Neural crest cell (in vitro differentiated cells): ENCODE data around the gene DENND2D. TPM values are rescaled to one million over a fixed set of nuclear protein-coding genes. Genes with fewer than 3 reads are reported as not detected.

Experiments used
- DNase-seq: peaks from one replicate; pipeline ENCODE4 v3.0.0; 2021; ENCODE audit warnings: low read depth, mixed read lengths, low spot score
- H3K27ac Mint-ChIP-seq: one replicate; pipeline ENCODE4 v1.8.0; 2021; ENCODE audit warnings: mild to moderate bottlenecking, mixed read lengths; ENCODE audit not compliant: unreplicated experiment
- H3K27me3 Mint-ChIP-seq: 2 replicates; pipeline ENCODE4 v1.8.0; 2021; ENCODE audit warnings: low read depth, mild to moderate bottlenecking, mixed read lengths
- H3K36me3 Mint-ChIP-seq: 2 replicates; pipeline ENCODE4 v1.8.0; 2021; ENCODE audit warnings: low read depth, mild to moderate bottlenecking, mixed read lengths
- H3K4me1 Mint-ChIP-seq: 2 replicates; pipeline ENCODE4 v1.8.0; 2021; ENCODE audit warnings: mixed read lengths
- H3K4me3 Mint-ChIP-seq: one replicate; pipeline ENCODE4 v1.8.0; 2021; ENCODE audit warnings: mild to moderate bottlenecking, mixed read lengths
- H3K9me3 Mint-ChIP-seq: 2 replicates; pipeline ENCODE4 v1.8.0; 2021; ENCODE audit warnings: mixed read lengths
- total RNA-seq: library from RNA; stranded (reverse); gene quantifications from 2 replicates; pipeline ENCODE4 v1.2.1, GENCODE V29; 2021
- TF ChIP-seq, protein P1 (sequence below): fragments of 200-600 bp; sonication (generic); conservative IDR thresholded peaks from 2 replicates; pipeline ENCODE4 v1.5.0; 2021; ENCODE audit warnings: antibody characterized with exemption, mild to moderate bottlenecking

The DENND2D gene
- total RNA-seq, 1 donor from 2014 or later = not detected

DNA sequence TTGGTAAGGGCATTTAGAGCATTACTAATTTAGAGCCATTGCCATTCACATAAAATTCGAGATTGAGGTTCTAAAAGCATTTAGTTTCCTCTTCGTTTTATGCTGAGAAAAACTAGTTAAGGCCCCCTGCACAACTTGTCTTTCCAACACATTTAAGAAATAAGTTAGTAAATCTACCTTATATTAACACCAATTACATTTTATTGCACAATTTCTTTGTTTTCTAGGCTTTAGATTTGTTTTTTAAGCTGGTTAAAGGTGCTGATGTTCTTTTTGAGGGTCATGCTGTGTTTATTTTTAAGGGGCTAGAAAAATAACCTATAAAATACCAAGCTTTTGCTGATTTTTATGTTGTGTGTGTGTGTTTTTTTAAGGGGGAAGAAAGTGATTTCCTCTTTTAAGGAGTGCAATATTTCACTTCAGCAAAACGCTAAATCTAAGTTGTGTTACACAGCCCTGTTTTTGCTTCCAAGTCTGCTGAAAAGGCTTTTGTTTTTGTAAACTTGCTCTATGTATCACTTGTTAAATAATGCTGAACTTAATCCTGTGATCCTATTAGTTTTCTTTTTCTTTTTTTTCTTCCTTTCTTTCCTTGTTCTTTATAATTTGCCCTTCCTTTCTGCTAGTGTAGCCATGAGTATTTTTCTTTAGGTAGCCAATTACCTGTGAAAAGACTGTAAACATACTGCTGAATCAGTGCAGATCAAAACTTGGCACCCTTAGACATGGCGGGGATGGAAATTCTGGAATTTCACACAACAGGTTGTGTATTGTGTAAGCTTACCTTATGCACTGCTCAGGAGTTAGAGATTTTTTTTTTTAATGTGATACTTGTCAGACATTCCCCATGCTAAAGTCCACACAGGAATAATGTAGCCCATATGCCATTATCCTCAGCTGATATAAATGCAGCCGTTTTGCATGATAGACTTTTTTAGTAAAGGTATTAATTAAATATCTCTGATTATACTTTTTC lies 58.9 kb downstream of the DENND2D start:
- H3K4me3 Mint-ChIP-seq = peak overlapping the region; percentile 99
- H3K36me3 Mint-ChIP-seq = no peaks in the 10 kb centered on the region
- DNase-seq = no peak
- H3K27ac Mint-ChIP-seq = no peak overlapping the region
- no peaks in the 10 kb centered on the region for H3K9me3 Mint-ChIP-seq
- H3K27me3 Mint-ChIP-seq = no peaks in the 10 kb centered on the region
- peaks cover 32% of the 10 kb centered on the region for H3K4me1 Mint-ChIP-seq
- TF ChIP-seq, protein P1, sequence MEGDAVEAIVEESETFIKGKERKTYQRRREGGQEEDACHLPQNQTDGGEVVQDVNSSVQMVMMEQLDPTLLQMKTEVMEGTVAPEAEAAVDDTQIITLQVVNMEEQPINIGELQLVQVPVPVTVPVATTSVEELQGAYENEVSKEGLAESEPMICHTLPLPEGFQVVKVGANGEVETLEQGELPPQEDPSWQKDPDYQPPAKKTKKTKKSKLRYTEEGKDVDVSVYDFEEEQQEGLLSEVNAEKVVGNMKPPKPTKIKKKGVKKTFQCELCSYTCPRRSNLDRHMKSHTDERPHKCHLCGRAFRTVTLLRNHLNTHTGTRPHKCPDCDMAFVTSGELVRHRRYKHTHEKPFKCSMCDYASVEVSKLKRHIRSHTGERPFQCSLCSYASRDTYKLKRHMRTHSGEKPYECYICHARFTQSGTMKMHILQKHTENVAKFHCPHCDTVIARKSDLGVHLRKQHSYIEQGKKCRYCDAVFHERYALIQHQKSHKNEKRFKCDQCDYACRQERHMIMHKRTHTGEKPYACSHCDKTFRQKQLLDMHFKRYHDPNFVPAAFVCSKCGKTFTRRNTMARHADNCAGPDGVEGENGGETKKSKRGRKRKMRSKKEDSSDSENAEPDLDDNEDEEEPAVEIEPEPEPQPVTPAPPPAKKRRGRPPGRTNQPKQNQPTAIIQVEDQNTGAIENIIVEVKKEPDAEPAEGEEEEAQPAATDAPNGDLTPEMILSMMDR = no peak

DNA sequence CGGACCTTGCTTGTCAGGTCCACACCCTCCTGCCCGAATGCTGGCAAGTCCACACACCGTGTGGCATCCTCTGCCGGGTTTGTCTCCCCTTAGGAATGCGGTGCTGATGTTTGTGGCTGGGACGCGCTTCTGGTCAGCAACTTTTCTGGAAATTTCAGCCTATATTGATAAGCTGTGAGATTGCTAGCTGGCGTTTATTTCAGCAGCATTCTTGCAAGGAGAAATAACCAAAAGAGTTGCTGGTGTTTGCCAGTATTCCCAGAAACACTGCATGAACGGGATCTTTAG lies 59.8 kb downstream of the DENND2D start:
- Mint-ChIP-seq H3K27me3 (no peaks in the 10 kb centered on the region), H3K9me3 (no peaks in the 10 kb centered on the region), H3K4me3 (peak overlapping the region; percentile 99), H3K27ac (peak overlapping the region; percentile 68), H3K36me3 (no peaks in the 10 kb centered on the region), H3K4me1 (peaks cover 32% of the 10 kb centered on the region)
- TF ChIP-seq, protein P1 = no peak
- no peak for DNase-seq

DNA sequence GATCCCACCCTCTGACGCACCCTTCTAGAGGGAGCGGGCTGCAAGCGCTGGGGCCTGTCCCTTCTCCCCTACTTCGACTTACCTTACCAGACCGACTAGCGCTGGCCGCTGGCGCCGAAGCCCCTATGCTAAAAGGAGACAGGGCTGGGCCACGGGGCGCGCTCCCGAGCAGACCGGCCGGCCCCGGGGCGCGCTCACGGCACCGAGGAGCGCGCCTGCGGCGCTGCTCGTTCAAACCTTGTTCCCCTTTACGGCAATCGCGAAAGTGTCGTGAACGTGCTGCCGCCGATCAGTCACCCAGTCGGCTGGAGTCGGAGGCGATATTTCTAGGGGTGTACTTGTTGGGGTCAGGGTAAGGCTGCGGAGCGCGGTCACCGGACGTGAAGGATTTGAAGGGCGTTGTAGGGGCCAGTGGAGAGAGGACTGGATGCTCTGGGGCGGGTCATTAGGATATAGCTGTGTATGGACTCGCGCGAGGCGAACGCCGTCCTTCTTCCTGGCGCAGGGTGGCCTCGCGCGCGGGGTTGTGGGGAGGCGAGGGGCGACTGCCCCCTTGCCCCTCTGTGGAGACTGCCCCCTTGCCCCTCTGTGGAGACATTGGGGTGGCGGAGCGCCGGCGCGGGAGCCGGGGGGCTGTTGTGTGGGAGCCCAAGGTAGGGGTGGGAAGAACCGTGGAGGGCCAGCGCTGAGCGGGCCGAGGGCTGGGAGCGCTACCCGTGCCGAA lies 60.3 kb downstream of the DENND2D start, which contains the start of the genes CEPT1 and DRAM2:
CEPT1 (plus strand) TSS at position 268 of the 724 bp plus-strand sequence. CDS start 7,492 bp downstream, outside the sequence.
DRAM2 (minus strand) TSS at position 138 of the 724 bp plus-strand sequence. CDS start 8,539 bp downstream, outside the sequence.
- peak within 1 kb of the TSS; percentile 100 for H3K27ac Mint-ChIP-seq
- DNase-seq = peak; percentile 96
- no peaks in the 10 kb centered on the region for H3K9me3 Mint-ChIP-seq
- TF ChIP-seq, protein P1 = no peak
- peaks cover 32% of the 10 kb centered on the region for H3K4me1 Mint-ChIP-seq
- H3K4me3 Mint-ChIP-seq = peak within 1 kb of the TSS; percentile 99
- H3K36me3 Mint-ChIP-seq = no peaks in the 10 kb centered on the region
- H3K27me3 Mint-ChIP-seq = no peaks in the 10 kb centered on the region

DNA sequence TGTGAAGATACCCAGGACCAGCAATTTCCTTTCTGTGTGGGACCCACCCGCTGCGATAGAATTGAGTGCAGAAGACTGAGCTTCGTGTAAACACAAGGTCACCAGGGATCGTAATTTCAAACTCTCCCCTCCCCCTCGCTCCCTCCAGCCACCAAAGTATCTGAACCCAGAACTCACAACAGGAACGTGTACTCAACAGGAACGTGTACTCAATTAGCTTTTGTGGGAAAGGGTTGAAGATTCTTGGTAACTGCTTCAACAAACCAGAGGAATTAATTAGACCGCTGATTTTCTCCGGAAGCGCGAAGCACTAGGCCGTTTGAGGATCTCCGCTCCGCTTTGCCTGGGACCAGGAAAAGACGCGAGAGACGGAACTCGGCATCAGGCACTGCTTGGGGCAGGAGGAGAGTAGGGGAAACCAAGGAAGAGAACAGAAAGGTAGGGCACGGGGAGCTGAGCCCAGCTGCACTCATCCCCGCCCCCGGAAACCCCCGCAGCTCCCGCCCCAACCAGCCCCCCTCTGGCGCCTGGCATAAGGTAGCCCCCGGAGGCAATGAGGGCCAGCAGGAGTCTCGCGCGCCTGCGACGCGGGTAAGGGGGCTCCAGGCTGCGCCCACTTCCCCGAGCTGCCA lies 61.0 kb downstream of the DENND2D start:
- H3K27ac Mint-ChIP-seq = peak overlapping the region; percentile 96
- H3K36me3 Mint-ChIP-seq = no peaks in the 10 kb centered on the region
- peak overlapping the region; percentile 99 for H3K4me3 Mint-ChIP-seq
- no peaks in the 10 kb centered on the region for H3K27me3 Mint-ChIP-seq
- H3K4me1 Mint-ChIP-seq = peaks cover 32% of the 10 kb centered on the region
- H3K9me3 Mint-ChIP-seq = no peaks in the 10 kb centered on the region
- peak; percentile 40 for DNase-seq
- TF ChIP-seq, protein P1 = no peak

Other genes starting within 250 kb of the DENND2D start
- gene LRIF1, start 236.7 kb downstream of the DENND2D start, total RNA-seq = 9.7 and 10.9 TPM in 2 replicates
- 28.2 and 29.4 TPM in 2 replicates for gene DRAM2, start 60.6 kb downstream of the DENND2D start, total RNA-seq
- gene CEPT1, start 60.4 kb downstream of the DENND2D start, total RNA-seq = 24.2 and 27.3 TPM in 2 replicates
- not detected in 2 replicates for gene CHI3L2, start 27.1 kb upstream of the DENND2D start, total RNA-seq
- gene CHIA, start 90.2 kb upstream of the DENND2D start, total RNA-seq = not detected in 2 replicates
- 1.0 and 1.3 TPM in 2 replicates for gene OVGP1, start 227.1 kb upstream of the DENND2D start, total RNA-seq
- gene WDR77, start 248.6 kb upstream of the DENND2D start, total RNA-seq = 54.6 and 58.7 TPM in 2 replicates
- gene ATP5PB, start 248.8 kb upstream of the DENND2D start, total RNA-seq = 240 and 253 TPM in 2 replicates